Spleen (tissue), 11 donors: ENCODE measurements around the gene STAU1. TPM values are rescaled to one million over a fixed set of nuclear protein-coding genes. Genes with fewer than 3 reads are reported as not detected.
"Not testable (repeated sequence)": the region's sequence is repeated elsewhere in the genome, so short reads cannot be mapped to it uniquely, and the experiment has no call there.

Source experiments
- DNase-seq: peaks from one replicate; pipeline ENCODE4 v3.0.0-alpha.2; 2020
- H3K27ac ChIP-seq, 8 donors: fragments of 200-600 bp; sonication (generic) in 7 of 8; 1 replicate in 4 of 8; 2 replicates in 4 of 8; pipeline versions ENCODE4 v1.5.0 to v1.8.0; 2016 to 2021; ENCODE audit warnings: inconsistent platforms in 4 of 8, mild to moderate bottlenecking in 4 of 8, moderate library complexity in 1 of 8
- H3K27me3 ChIP-seq, 7 donors: fragments of 200-600 bp; sonication (generic) in 6 of 7; replicated peaks in 1 of 7; 1 replicate in 4 of 7; 2 replicates in 3 of 7; pipeline versions ENCODE4 v1.5.0 to v1.8.0; 2016 to 2021; ENCODE audit warnings: inconsistent platforms in 3 of 7, mild to moderate bottlenecking in 1 of 7
- H3K36me3 ChIP-seq, 6 donors: fragments of 200-600 bp; sonication (generic) in 5 of 6; 1 replicate in 4 of 6; 2 replicates in 2 of 6; pipeline versions ENCODE4 v1.5.0 to v1.8.0; 2016 to 2021; ENCODE audit warnings: inconsistent platforms in 2 of 6
- H3K4me1 ChIP-seq, 6 donors: fragments of 200-600 bp; sonication (generic) in 5 of 6; 1 replicate in 3 of 6; 2 replicates in 3 of 6; pipeline versions ENCODE4 v1.5.0 to v1.8.0; 2016 to 2021; ENCODE audit warnings: inconsistent platforms in 3 of 6
- H3K4me3 ChIP-seq, 8 donors: fragments of 200-600 bp; sonication (generic) in 7 of 8; 1 replicate in 4 of 8; 2 replicates in 4 of 8; pipeline versions ENCODE4 v1.5.0 to v1.8.0; 2016 to 2021; ENCODE audit warnings: inconsistent platforms in 4 of 8, mild to moderate bottlenecking in 4 of 8, moderate library complexity in 2 of 8
- H3K9me3 ChIP-seq, 8 donors: fragments of 200-600 bp; sonication (generic) in 7 of 8; 1 replicate in 4 of 8; 2 replicates in 4 of 8; pipeline versions ENCODE4 v1.5.0 to v1.8.0; 2016 to 2021; ENCODE audit warnings: inconsistent platforms in 4 of 8
- POLR2A ChIP-seq, 3 donors: fragments of 450-650 bp; IDR thresholded peaks; one replicate each; pipeline ENCODE4 v1.5.1; 2017; ENCODE audit warnings: antibody characterized with exemption in 3 of 3, mild to moderate bottlenecking in 1 of 3
- POLR2AphosphoS5 ChIP-seq, 3 donors: sonication (generic); formaldehyde crosslinking; IDR thresholded peaks; one replicate each; pipeline ENCODE4 v1.5.1; 2017; ENCODE audit warnings: antibody characterized with exemption in 3 of 3
- WGBS, 5 donors: extraction: QIAGEN DNeasy Blood & Tissue Kit in 3 of 5; methylation state at CpG; one replicate each; pipeline versions ENCODE4 v1.1.5 to v1.1.7; 2013 to 2018; 5-methylcytosine and 5-hydroxymethylcytosine counted together
- intact Hi-C: fragments of 100-400 bp; cut with DNase I; formaldehyde crosslinking; loops from one replicate; pipeline ENCODE4 v1.15.0; 2023; ENCODE audit warnings: low total_unique reads
- polyA plus RNA-seq, 3 donors: library from polyadenylated mRNA; stranded (reverse); fragments of 200-250 nt; gene quantifications; one replicate each; pipeline ENCODE4 v1.2.1, GENCODE V29; 2013
- total RNA-seq, 7 donors: library from RNA; depleted of rRNA in 3 of 7; stranded (reverse); fragments of >200 nt in 3 of 7; fragmentation: NEBNext Ultra II Directional in 4 of 7; extraction: Animal tissue kit (Norgen Biotek cat#: 25700) in 4 of 7; gene quantifications; one replicate each; pipeline versions ENCODE4 v1.1.0 to v1.2.1, GENCODE V29; 2016 to 2021
- TF ChIP-seq, protein P1 (sequence below), 11 experiments: fragments of 200-600 bp in 7 of 11; fragments of 450-650 bp in 4 of 11; sonication (generic) in 4 of 11; IDR thresholded peaks in 8 of 11; conservative IDR thresholded peaks in 3 of 11; 1 replicate in 7 of 11; 2 replicates in 4 of 11; pipeline versions ENCODE4 v1.4.0 to v1.8.0; 2016 to 2021; ENCODE audit warnings: antibody characterized with exemption in 11 of 11, inconsistent platforms in 4 of 11, mild to moderate bottlenecking in 1 of 11
- donor health status: healthy with polysubstance abuse.
- donor health status: DM: no; HTN: no; CAD: no; lungs with moderate emphysema.
- donor health status: DM: no; HTN: no; CAD: no.
- donor health status: Bipolar disorder and iron deficiency.
- donor health status: healthy.
- donor health status: DM: no; HTN: no; CAD: no.
- donor health status: DM: yes; HTN: yes; CAD: no.

The STAU1 gene
- total and polyA plus RNA-seq, 10 donors: 18.5 to 76.9 (median 59.5) TPM

DNA sequence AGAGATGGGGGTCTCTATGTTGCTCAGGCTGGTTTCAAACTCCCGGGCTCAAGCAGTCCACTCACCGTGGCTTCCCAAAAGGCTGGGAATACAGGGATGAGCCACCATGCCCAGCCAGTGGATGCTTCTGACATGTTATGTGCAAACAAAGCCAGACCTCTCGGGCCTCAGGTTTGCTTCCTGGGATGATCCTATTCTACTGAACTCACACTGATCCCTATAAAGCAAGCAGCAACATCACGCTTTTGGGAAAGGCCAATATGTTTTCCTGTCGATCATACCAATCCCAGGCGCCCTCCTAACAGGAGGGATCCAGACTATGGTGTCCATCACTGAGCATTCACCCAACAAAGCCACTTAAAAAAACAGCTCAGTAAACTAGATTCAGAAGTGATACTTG, 81.8 kb downstream of the STAU1 start:
- intact Hi-C loops: no loop called here
- no peak overlapping the region for H3K27ac ChIP-seq
- WGBS, 5 donors: 92 to 99% (median 97%) methylated on average over 6 of the region's 6 CpGs
- H3K4me3 ChIP-seq: no peak overlapping the region
- H3K27me3 ChIP-seq: no peaks in the 10 kb centered on the region
- H3K36me3 ChIP-seq: peaks cover 0 to 73% (median 31%) of the 10 kb centered on the region in 6 donors
- TF ChIP-seq POLR2A (IDR thresholded peaks at IDR 0.05): no peak
- TF ChIP-seq, protein P1, sequence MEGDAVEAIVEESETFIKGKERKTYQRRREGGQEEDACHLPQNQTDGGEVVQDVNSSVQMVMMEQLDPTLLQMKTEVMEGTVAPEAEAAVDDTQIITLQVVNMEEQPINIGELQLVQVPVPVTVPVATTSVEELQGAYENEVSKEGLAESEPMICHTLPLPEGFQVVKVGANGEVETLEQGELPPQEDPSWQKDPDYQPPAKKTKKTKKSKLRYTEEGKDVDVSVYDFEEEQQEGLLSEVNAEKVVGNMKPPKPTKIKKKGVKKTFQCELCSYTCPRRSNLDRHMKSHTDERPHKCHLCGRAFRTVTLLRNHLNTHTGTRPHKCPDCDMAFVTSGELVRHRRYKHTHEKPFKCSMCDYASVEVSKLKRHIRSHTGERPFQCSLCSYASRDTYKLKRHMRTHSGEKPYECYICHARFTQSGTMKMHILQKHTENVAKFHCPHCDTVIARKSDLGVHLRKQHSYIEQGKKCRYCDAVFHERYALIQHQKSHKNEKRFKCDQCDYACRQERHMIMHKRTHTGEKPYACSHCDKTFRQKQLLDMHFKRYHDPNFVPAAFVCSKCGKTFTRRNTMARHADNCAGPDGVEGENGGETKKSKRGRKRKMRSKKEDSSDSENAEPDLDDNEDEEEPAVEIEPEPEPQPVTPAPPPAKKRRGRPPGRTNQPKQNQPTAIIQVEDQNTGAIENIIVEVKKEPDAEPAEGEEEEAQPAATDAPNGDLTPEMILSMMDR (IDR thresholded peaks at IDR 0.05 in 8 of 11, conservative IDR thresholded peaks at IDR 0.05 in 3 of 11): no peak
- no peak for TF ChIP-seq POLR2AphosphoS5 (IDR thresholded peaks at IDR 0.05)
- no peak for DNase-seq
- no peaks in the 10 kb centered on the region for H3K9me3 ChIP-seq
- H3K4me1 ChIP-seq: peaks cover 0 to 6% (median 2%) of the 10 kb centered on the region in 6 donors

GRCh38 chr20:49104979-49105547, 83.1 kb downstream of the STAU1 start:
- Histone ChIP-seq H3K4me1 (peaks cover 0 to 19% (median 12%) of the 10 kb centered on the region in 6 donors), H3K36me3 (peaks cover 0 to 66% (median 29%) of the 10 kb centered on the region in 6 donors)
- H3K9me3 ChIP-seq, H3K4me3 ChIP-seq, DNase-seq, intact Hi-C loops, H3K27ac ChIP-seq, H3K27me3 ChIP-seq: not testable (repeated sequence)
- WGBS, 5 donors: 93 to 97% (median 95%) methylated on average over 11 of the region's 11 CpGs

DNA sequence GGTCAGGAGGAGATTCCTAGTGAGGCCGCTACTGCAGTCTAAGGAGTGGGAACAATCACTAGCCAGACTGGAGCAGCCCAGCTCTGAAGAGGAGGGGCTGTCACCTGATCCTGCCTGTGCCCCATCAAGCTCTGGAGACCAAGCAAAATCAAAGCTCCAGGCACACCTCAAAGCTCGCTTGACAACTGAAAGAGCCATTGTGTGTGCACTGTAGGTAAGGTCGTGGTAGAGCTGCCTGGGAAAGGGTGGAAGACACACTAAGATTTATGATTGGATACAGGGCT, 83.8 kb downstream of the STAU1 start:
- TF ChIP-seq, protein P1 (IDR thresholded peaks at IDR 0.05 in 8 of 11, conservative IDR thresholded peaks at IDR 0.05 in 3 of 11): no peak
- peak in 1 of 3 donors; percentile 4 for TF ChIP-seq POLR2AphosphoS5 (IDR thresholded peaks at IDR 0.05)
- WGBS, 5 donors: 86 to 94% (median 92%) methylated on average over 3 of the region's 3 CpGs
- Histone ChIP-seq H3K9me3 (no peaks in the 10 kb centered on the region), H3K27me3 (no peaks in the 10 kb centered on the region), H3K27ac (no peak overlapping the region), H3K36me3 (peaks cover 0 to 66% (median 27%) of the 10 kb centered on the region in 6 donors), H3K4me1 (peaks cover 0 to 26% (median 12%) of the 10 kb centered on the region in 6 donors), H3K4me3 (no peak overlapping the region)
- intact Hi-C loops: no loop called here
- DNase-seq: no peak

DNA sequence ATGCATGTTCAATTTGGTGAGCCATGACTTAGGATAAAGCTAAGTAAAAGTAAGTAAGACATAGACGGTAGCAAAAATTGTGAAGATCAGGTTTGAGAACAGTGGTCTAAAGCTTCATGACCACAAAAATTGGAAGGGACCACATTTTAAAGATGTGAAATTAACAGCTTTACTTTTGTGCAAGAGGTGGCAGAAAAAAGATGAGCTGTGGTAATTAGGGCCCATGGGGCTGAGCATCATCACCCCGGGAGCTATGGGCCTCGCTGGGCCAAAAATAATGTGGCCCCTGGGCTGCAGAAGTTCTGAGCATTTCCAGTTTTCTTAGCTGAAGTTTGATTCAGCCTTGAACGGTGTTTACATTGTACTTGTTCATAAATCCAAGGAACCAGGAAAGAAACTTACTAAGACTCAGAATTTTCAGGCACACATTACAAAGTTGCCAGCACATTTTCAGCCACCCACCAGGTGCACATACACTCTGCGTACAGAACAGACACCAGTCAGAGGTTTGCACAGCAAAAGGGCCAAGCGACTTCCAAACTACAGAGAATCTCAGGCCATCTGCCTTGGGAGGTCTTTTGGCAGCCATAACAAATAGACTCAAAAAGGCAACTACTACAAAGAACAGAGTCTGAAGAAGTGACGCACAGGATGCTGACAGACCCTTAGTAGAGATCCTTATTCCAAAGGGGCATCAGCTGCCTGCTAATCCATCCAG, 84.3 kb downstream of the STAU1 start:
- Histone ChIP-seq H3K9me3 (no peaks in the 10 kb centered on the region), H3K27ac (no peak overlapping the region), H3K4me1 (peaks cover 0 to 31% (median 12%) of the 10 kb centered on the region in 6 donors), H3K4me3 (no peak overlapping the region), H3K27me3 (no peaks in the 10 kb centered on the region), H3K36me3 (peaks cover 0 to 71% (median 29%) of the 10 kb centered on the region in 6 donors)
- DNase-seq: no peak
- 90 to 94% (median 93%) methylated on average over 7 of the region's 7 CpGs for WGBS, 5 donors
- intact Hi-C loops: no loop called here
- TF ChIP-seq POLR2A (IDR thresholded peaks at IDR 0.05) (no peak), POLR2AphosphoS5 (IDR thresholded peaks at IDR 0.05) (no peak)
- TF ChIP-seq, protein P1 (IDR thresholded peaks at IDR 0.05 in 8 of 11, conservative IDR thresholded peaks at IDR 0.05 in 3 of 11): no peak
